NCI-H2081 (cell line): Measurements from ENCODE around the gene GRIP1.
"Not testable (repeated sequence)": the region's sequence is repeated elsewhere in the genome, so short reads cannot be mapped to it uniquely, and the experiment has no call there.

ENCODE experiments used
- DNase-seq, 2 experiments: peaks; one replicate each; lab custom pipeline; 2025; lab: John Stamatoyannopoulos, UW

GRIP1 gene

GRCh38 chr12:66531766-66532165 lies 147.1 kb downstream of the GRIP1 start:
- no peak for DNase-seq

- DNase-seq = no peak
Measured at GRCh38 chr12:66529934-66530333, 148.9 kb downstream of the GRIP1 start.

- no peak for DNase-seq
Measured at GRCh38 chr12:66516561-66516960, 162.3 kb downstream of the GRIP1 start.

- DNase-seq = no peak
Measured at GRCh38 chr12:66516133-66516532, 162.7 kb downstream of the GRIP1 start.

GRCh38 chr12:66514581-66514980 lies 164.3 kb downstream of the GRIP1 start:
- DNase-seq = no peak

- no peak for DNase-seq
Measured at GRCh38 chr12:66508025-66508424, 170.9 kb downstream of the GRIP1 start.

GRCh38 chr12:66503746-66504145 lies 175.1 kb downstream of the GRIP1 start:
- DNase-seq = no peak

- DNase-seq = no peak
Measured at GRCh38 chr12:66502911-66503310, 176.0 kb downstream of the GRIP1 start.

- DNase-seq = no peak
Measured at GRCh38 chr12:66500841-66501240, 178.0 kb downstream of the GRIP1 start.

GRCh38 chr12:66500091-66500490 lies 178.8 kb downstream of the GRIP1 start:
- DNase-seq = no peak

- no peak for DNase-seq
Measured at GRCh38 chr12:66499000-66499399, 179.9 kb downstream of the GRIP1 start.

- DNase-seq = not testable (repeated sequence)
Measured at GRCh38 chr12:66498059-66498458, 180.8 kb downstream of the GRIP1 start.

GRCh38 chr12:66497008-66497897 lies 181.6 kb downstream of the GRIP1 start:
- no peak for DNase-seq

- no peak for DNase-seq
Measured at GRCh38 chr12:66496595-66496994, 182.3 kb downstream of the GRIP1 start.

- DNase-seq = no peak
Measured at GRCh38 chr12:66495709-66496108, 183.2 kb downstream of the GRIP1 start.

- no peak for DNase-seq
Measured at GRCh38 chr12:66493819-66494218, 185.1 kb downstream of the GRIP1 start.

GRCh38 chr12:66491853-66492252 lies 187.0 kb downstream of the GRIP1 start:
- no peak for DNase-seq

- no peak for DNase-seq
Measured at GRCh38 chr12:66482351-66483203, 196.3 kb downstream of the GRIP1 start.

- DNase-seq = no peak
Measured at GRCh38 chr12:66467932-66468331, 210.9 kb downstream of the GRIP1 start.

- no peak for DNase-seq
Measured at GRCh38 chr12:66461331-66461730, 217.5 kb downstream of the GRIP1 start.

GRCh38 chr12:66459944-66460482 lies 218.9 kb downstream of the GRIP1 start:
- no peak for DNase-seq

GRCh38 chr12:66456612-66457011 lies 222.3 kb downstream of the GRIP1 start:
- no peak for DNase-seq

GRCh38 chr12:66453844-66454243 lies 225.0 kb downstream of the GRIP1 start:
- no peak for DNase-seq
